Retinal pigment epithelial cell (primary cell): ENCODE results near the gene RUFY2.
"Not testable (repeated sequence)": the region's sequence is repeated elsewhere in the genome, so short reads cannot be mapped to it uniquely, and the experiment has no call there.

Source experiments
- DNase-seq: peaks from one replicate; pipeline ENCODE4 v3.0.0-alpha.2; 2010; ENCODE audit warnings: low read depth
- H3K4me3 ChIP-seq: 2 replicates; pipeline ENCODE4 v1.5.1; 2011; ENCODE audit warnings: mild to moderate bottlenecking, low read length, control low read depth, moderate library complexity
- TF ChIP-seq, protein P1 (sequence below): conservative IDR thresholded peaks from 2 replicates; pipeline ENCODE4 v1.5.1; 2011; ENCODE audit warnings: low read depth, low read length, control low read depth, inconsistent platforms

RUFY2 gene

DNA sequence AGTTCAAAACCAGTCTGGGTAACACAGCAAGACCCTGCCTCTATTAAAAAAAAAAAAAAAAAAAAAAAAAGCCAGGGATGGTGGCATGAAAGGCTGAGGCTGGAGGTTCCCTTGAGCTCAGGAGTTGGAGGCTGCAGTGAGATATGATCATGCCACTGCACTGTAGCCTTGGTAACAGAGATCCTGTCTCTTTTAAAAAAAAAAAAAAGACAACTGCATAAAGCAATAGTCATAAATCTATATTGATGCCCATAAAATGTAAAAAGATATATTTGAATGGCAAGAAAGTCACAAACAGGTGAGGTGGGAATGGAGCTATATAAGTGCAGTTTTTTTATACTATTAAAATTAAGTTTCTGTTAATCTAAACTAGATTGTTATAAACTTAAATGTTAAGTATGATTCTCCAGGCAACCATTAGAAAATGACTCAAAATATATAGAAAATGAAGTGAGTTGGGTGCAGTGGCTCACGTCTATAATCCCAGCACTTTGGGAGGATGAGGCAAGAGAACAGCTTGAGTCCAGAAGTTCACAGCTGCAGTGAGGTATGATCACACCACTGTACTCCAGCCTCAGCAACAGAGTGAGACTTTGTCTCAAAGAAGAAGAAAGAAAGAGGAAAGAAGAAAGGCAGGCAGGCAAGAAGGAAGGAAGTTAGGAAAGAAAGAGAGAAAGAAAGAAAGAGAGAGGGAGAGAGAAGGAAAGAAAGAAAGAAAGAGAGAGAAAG lies 88.6 kb downstream of the RUFY2 start:
- DNase-seq: no peak
- TF ChIP-seq, protein P1, sequence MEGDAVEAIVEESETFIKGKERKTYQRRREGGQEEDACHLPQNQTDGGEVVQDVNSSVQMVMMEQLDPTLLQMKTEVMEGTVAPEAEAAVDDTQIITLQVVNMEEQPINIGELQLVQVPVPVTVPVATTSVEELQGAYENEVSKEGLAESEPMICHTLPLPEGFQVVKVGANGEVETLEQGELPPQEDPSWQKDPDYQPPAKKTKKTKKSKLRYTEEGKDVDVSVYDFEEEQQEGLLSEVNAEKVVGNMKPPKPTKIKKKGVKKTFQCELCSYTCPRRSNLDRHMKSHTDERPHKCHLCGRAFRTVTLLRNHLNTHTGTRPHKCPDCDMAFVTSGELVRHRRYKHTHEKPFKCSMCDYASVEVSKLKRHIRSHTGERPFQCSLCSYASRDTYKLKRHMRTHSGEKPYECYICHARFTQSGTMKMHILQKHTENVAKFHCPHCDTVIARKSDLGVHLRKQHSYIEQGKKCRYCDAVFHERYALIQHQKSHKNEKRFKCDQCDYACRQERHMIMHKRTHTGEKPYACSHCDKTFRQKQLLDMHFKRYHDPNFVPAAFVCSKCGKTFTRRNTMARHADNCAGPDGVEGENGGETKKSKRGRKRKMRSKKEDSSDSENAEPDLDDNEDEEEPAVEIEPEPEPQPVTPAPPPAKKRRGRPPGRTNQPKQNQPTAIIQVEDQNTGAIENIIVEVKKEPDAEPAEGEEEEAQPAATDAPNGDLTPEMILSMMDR: no peak

DNA sequence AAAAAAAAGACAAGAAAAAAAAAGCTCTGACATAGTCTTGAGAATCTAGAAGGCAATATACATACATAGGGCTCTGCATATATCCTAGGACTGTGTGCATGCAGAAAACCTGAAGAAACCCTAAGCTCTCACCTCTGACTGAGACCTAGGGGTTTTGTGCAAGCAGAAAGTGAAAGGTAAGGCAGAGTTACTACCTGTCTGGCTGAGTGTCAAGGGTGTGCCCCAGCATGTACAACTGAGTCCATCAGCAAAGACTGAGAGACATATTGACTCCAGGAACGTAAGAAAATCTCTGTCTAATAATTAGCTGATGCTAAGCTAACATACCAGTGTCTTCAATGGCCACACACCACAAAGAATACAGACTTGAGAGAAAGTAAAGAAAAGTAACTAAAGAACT lies 91.5 kb downstream of the RUFY2 start:
- TF ChIP-seq, protein P1: no peak
- DNase-seq: no peak
- no peak overlapping the region for H3K4me3 ChIP-seq

More for the DNA sequence above, 88.6 kb downstream of the RUFY2 start:
- H3K4me3 ChIP-seq: no peak overlapping the region

DNA sequence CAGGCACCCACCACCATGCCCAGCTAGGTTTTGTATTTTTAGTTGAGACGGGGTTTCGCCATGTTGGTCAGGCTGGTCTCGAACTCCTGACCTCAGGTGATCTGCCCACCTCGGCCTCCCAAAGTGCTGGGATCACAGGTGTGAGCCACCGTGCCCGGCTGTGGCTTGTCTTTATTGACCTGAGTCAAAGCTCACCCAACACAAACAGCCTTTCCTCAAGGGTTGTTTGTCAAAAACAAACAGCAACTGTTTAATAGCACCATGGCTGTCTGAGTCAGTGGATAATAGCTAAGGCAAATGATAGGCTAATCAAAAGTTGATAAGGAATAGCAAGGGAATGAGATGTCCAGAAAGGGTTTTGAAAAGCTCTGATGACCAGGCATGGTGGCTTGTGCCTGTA lies 92.1 kb downstream of the RUFY2 start:
- not testable (repeated sequence) for H3K4me3 ChIP-seq, DNase-seq

DNA sequence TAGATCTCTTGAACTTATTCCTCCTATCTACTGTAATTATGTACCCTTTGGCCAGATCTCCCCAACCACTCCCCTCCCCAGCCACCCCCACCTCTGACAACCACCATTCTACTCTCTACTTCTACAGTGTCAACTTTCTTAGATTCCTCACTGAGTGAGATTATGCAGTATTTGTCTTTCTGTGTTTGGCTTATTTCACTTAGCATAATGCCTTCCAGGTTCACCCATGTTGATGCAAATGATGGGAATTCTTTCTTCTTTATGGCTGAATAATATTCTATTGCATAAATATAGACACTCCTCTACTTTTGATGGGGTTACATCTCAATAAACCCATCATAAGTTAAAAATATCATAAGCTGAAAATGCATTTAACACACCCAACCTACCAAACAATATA lies 96.5 kb downstream of the RUFY2 start:
- no peak overlapping the region for H3K4me3 ChIP-seq
- no peak for DNase-seq
- TF ChIP-seq, protein P1: no peak

DNA sequence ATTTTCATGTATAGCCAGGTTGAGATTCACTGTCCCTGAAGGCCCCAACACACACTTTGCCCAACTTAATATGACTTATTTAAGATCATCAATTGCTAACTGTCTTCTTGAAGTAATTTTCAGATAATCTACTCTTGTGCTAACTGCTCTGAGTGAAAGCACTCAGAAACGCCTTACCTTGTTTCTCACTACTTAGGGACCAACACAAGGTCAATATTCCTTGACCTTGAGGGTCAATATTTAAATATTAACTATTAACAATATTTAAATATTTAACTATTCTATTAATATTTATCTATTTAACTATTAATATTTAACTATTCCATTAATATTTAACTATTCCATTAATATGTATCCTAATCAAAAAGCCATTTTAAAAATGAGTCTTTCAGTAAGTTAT lies 101.2 kb downstream of the RUFY2 start:
- no peak for DNase-seq
- TF ChIP-seq, protein P1: no peak
- no peak overlapping the region for H3K4me3 ChIP-seq

DNA sequence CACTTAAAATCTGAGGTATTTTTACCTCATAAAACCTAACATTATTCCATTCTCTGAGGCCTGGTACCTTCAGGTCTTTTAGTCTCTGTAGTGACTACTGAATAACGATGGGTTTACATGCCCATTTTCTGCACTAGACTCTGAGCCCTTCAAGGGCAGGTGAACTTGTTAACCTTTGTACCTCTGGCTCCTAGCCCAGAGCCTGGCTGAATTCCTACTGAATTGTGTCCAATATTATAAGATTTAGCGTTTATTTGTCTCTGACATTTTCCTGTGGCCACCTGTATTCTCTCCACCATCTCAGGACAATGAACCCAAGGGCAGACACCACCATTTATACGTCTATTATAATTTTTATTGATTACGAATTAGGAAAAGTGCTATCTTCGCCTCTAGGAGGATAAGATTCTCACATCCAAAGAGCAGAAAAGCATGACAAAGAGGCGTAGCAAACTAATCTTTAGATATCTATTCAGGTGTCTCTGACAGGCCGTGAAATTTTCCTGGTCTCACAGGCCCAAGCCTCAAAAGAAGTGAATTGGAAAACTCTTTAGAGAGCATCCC lies 103.1 kb downstream of the RUFY2 start:
- TF ChIP-seq, protein P1: no peak
- no peak for DNase-seq
- H3K4me3 ChIP-seq: no peak overlapping the region

DNA sequence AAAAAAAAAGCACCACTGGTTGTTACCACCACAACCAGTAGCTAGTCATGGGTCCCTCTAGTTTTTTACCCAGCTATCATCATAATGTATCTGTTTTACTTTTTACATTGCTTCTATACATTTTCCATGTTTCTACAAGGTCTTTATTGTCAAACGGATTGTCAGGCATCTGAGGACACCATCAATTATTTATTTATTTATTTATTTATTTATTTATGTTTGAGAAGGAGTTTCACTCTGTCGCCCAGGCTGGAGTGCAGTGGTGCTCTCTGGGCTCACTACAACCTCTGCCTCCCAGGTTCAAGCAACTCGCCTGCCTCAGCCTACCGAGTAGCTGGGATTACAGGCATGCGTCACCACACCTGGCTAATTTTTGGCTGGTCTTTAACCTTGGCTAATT lies 104.2 kb downstream of the RUFY2 start:
- TF ChIP-seq, protein P1: no peak
- no peak for DNase-seq
- no peak overlapping the region for H3K4me3 ChIP-seq
